UCSD-AML1 (cell line): Measurements from ENCODE around the gene SLC4A8.
"Not testable (repeated sequence)": the region's sequence is repeated elsewhere in the genome, so short reads cannot be mapped to it uniquely, and the experiment has no call there.

Source experiments
- DNase-seq: peaks from one replicate; lab custom pipeline; 2025; ENCODE audit not compliant: unreplicated experiment; lab: John Stamatoyannopoulos, UW

The SLC4A8 gene

GRCh38 chr12:51429700-51430099, 5.1 kb downstream of the SLC4A8 start:
- no peak for DNase-seq

GRCh38 chr12:51430196-51430895, 5.7 kb downstream of the SLC4A8 start:
- DNase-seq, result no peak

- no peak for DNase-seq
Observed at GRCh38 chr12:51432921-51433320, 8.3 kb downstream of the SLC4A8 start.

- no peak for DNase-seq
Observed at GRCh38 chr12:51434305-51434704, 9.7 kb downstream of the SLC4A8 start.

- DNase-seq, result no peak
Observed at GRCh38 chr12:51437431-51437830, 12.8 kb downstream of the SLC4A8 start.

- DNase-seq, result no peak
Observed at GRCh38 chr12:51439330-51439729, 14.7 kb downstream of the SLC4A8 start.

GRCh38 chr12:51441583-51441982, 17.0 kb downstream of the SLC4A8 start:
- no peak for DNase-seq

- DNase-seq, result no peak
Observed at GRCh38 chr12:51442324-51442723, 17.7 kb downstream of the SLC4A8 start.

- DNase-seq, result no peak
Observed at GRCh38 chr12:51443573-51443972, 18.9 kb downstream of the SLC4A8 start.

- peak; percentile 21 for DNase-seq
Observed at GRCh38 chr12:51448618-51449256, 24.1 kb downstream of the SLC4A8 start.

- no peak for DNase-seq
Observed at GRCh38 chr12:51449580-51450246, 25.1 kb downstream of the SLC4A8 start.

- DNase-seq, result no peak
Observed at GRCh38 chr12:51450333-51450732, 25.7 kb downstream of the SLC4A8 start.

- no peak for DNase-seq
Observed at GRCh38 chr12:51450806-51451205, 26.2 kb downstream of the SLC4A8 start.

- not testable (repeated sequence) for DNase-seq
Observed at GRCh38 chr12:51454016-51454415, 29.4 kb downstream of the SLC4A8 start.

GRCh38 chr12:51455050-51455449, 30.4 kb downstream of the SLC4A8 start:
- not testable (repeated sequence) for DNase-seq

GRCh38 chr12:51458635-51459034, 34.0 kb downstream of the SLC4A8 start:
- no peak for DNase-seq

GRCh38 chr12:51460519-51460918, 35.9 kb downstream of the SLC4A8 start:
- DNase-seq, result no peak

- DNase-seq, result no peak
Observed at GRCh38 chr12:51465491-51465890, 40.9 kb downstream of the SLC4A8 start.

- DNase-seq, result no peak
Observed at GRCh38 chr12:51470116-51470515, 45.5 kb downstream of the SLC4A8 start.

- no peak for DNase-seq
Observed at GRCh38 chr12:51471111-51471864, 46.7 kb downstream of the SLC4A8 start.

GRCh38 chr12:51472984-51473383, 48.4 kb downstream of the SLC4A8 start:
- no peak for DNase-seq
